ENCODE results near the gene ITGB5.
"Not testable (repeated sequence)": the region's sequence is repeated elsewhere in the genome, so short reads cannot be mapped to it uniquely, and the experiment has no call there.

ITGB5 gene

DNA sequence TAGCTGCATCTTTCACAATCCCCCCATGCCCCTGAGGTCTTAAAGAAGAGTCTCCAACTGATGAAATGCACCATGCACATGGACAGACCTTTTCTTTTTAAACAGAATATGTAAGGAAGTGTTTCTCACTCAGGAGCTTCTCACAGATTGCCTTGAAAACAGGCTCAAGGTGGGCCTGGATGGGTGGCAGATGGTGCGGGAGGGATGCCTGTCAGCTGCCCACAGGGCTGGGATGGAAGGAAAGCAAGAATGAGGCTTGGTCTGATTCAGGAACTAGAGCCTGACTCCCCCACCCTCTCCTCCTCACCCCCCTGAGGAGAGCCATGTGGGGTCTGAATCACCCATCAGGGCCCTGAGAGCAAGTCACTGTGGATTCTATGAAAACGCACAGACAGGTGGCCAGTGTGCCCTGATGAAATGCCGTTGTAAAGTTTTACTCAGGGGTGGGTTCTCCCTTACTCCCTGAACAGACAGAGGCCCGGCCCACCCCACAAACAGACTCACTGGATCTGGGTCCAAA, 89.7 kb downstream of the ITGB5 start:
- TF ChIP-seq, protein P1, sequence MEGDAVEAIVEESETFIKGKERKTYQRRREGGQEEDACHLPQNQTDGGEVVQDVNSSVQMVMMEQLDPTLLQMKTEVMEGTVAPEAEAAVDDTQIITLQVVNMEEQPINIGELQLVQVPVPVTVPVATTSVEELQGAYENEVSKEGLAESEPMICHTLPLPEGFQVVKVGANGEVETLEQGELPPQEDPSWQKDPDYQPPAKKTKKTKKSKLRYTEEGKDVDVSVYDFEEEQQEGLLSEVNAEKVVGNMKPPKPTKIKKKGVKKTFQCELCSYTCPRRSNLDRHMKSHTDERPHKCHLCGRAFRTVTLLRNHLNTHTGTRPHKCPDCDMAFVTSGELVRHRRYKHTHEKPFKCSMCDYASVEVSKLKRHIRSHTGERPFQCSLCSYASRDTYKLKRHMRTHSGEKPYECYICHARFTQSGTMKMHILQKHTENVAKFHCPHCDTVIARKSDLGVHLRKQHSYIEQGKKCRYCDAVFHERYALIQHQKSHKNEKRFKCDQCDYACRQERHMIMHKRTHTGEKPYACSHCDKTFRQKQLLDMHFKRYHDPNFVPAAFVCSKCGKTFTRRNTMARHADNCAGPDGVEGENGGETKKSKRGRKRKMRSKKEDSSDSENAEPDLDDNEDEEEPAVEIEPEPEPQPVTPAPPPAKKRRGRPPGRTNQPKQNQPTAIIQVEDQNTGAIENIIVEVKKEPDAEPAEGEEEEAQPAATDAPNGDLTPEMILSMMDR (IDR thresholded peaks at IDR 0.05; ENCODE audit: insufficient read depth, low read depth, low read length, missing control alignments): no peak
- DNase-seq (ENCODE audit: low read depth): no peak
- H3K4me3 ChIP-seq (ENCODE audit: low read depth, low read length): no peak overlapping the region

DNA sequence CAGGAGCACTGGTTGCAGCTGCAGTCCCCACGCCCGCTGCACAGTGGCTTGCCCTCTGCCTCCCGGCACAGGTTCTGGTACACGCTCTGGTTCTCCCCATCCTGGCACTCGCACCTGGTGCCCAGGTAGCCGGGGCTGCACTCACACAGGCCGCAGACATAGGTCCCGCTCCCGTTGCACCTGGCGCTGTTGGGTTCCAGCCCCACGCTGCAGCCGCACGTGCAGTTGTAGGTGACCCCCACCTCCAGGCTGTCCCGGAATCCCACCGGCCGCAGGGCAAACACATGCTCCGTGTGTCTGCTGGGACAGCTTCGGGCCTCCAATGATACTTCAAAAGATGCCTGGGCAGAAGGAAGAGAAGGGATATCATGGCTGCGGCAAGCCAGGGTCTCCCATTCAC, 90.7 kb downstream of the ITGB5 start:
- TF ChIP-seq, protein P1 (IDR thresholded peaks at IDR 0.05; ENCODE audit: insufficient read depth, low read depth, low read length, missing control alignments): no peak
- DNase-seq (ENCODE audit: low read depth): no peak
- no peak overlapping the region for H3K4me3 ChIP-seq (ENCODE audit: low read depth, low read length)

DNA sequence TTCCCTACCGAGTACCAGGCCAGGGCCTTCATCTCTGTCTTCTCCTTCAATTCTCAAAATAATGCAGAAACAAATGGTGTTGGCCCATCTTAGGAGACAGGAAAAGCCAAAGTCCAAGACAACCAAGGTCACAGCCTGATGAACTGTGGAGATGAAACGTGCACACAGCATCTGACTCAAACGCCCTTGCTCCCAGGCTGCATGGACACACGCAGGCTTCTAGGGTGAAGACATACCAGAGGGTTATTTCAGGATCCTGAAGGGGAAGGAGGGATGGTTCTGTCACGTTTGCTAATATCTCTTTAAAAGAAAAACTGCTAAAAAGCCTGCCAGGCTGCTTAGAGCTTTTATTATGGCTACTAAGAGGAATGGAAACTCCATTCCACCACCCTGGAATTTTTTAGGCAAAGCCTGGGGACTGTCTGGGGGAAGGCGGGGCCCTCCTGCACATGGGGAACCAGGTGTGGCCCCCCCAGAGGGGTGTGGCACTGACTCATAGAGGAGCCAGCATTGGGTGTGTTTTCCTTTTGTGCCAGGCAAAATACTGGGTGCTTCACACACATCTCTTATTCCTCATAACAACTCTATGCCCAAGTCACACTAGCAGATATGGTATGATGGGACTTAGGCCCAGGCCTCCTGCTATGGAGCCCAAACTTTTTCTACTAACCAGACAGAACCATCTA, 94.0 kb downstream of the ITGB5 start:
- DNase-seq (ENCODE audit: low read depth): no peak
- TF ChIP-seq, protein P1 (IDR thresholded peaks at IDR 0.05; ENCODE audit: insufficient read depth, low read depth, low read length, missing control alignments): no peak
- H3K4me3 ChIP-seq (ENCODE audit: low read depth, low read length): no peak overlapping the region

DNA sequence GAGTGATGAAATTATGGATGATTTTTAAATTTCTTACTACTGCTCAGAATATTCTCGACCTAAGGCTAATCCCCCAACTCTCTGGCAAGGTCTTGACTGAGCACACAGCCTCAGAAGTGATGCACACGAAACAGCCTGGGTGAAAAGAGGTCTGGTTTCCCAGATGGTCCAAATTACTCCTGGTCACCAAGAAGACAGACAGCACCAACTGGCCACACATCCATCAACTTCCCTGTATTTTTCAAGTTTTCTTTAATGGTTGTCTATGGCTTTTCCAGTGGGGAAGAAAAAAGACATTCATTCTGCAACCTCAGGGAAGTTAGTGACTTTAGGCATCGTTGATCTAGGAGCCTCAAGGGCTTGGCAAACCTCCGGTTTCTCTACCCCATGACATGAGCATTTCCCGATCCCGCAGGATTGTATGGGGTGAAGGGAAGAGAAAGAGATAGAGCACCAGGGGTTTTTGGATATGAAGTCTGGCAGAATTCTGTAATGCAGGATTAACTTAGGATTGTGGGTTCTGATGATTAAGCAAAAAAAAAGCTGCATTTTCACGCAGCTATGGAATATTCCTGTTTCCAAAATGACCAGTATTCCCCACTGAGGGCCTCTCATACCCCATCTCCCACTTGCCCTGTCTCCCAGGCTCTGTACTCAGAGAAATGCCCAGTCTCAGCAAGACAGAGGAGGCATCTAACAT, 94.7 kb downstream of the ITGB5 start:
- no peak overlapping the region for H3K4me3 ChIP-seq (ENCODE audit: low read depth, low read length)
- TF ChIP-seq, protein P1 (IDR thresholded peaks at IDR 0.05; ENCODE audit: insufficient read depth, low read depth, low read length, missing control alignments): no peak
- no peak for DNase-seq (ENCODE audit: low read depth)

DNA sequence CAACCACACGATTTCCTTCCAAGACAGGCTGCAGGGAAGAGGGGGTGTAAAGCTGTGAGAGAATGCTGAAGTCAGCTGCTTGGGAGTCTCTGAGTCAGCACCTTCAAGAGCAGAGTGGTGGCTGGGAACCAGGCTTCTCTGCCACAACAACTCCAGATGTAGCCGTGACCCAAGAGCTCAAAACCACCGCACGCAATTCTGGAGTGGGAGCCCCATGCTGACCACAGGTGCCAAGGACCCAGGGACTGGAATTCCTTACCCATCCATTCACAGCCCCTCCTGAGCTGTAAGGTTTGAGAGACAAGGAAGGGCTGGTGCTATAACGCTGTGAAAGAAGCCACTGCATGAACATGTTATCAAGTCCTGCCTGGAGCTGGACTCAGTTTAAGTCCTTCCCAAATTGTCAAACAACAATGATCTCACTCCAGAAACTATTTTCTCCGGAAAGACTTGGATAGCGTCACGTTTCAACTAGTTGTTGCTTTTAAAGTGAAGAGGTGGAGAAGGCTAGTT, 95.5 kb downstream of the ITGB5 start:
- no peak overlapping the region for H3K4me3 ChIP-seq (ENCODE audit: low read depth, low read length)
- TF ChIP-seq, protein P1 (IDR thresholded peaks at IDR 0.05; ENCODE audit: insufficient read depth, low read depth, low read length, missing control alignments): no peak
- peak; percentile 16 for DNase-seq (ENCODE audit: low read depth)

DNA sequence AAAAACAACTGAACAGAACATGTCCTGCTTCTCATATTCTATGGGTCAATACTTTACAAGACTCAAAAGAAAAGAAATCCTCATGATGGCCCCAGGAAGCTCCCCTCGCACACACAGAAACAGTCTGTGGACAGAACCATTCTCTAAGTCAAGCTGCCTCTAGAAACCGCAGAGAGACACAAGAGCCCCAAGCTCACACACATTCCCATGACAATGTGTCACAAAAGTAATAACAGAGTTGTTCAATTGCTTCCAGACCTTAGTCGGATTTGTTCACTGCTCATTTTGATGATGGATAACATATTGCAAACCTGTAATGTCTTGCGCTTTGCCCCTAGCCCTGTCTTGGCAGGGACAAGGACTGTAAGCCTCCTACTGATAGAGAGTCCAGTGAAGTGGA, 96.0 kb downstream of the ITGB5 start:
- TF ChIP-seq, protein P1 (IDR thresholded peaks at IDR 0.05; ENCODE audit: insufficient read depth, low read depth, low read length, missing control alignments): no peak
- H3K4me3 ChIP-seq (ENCODE audit: low read depth, low read length): no peak overlapping the region
- DNase-seq (ENCODE audit: low read depth): no peak

DNA sequence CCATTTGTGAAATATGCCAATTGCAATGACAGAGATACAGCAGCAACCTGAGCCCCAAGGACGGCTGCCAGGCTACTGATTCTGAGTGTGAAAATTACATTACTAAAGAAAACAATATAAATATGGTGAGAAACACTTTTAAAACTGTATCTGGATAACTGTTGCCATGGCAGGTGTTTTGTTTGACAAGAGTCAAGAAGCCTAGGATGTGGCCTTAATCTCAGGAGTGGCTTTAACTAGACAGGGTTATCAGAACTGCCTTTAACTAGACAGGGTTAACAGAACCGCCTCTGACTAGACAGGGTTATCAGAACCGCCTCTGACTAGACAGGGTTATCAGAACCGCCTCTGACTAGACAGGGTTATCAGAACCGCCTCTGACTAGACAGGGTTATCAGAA, 98.1 kb downstream of the ITGB5 start:
- not testable (repeated sequence) for H3K4me3 ChIP-seq (ENCODE audit: low read depth, low read length); DNase-seq (ENCODE audit: low read depth)
